ENCODE measurements around the gene TYW3.

Gene TYW3

DNA sequence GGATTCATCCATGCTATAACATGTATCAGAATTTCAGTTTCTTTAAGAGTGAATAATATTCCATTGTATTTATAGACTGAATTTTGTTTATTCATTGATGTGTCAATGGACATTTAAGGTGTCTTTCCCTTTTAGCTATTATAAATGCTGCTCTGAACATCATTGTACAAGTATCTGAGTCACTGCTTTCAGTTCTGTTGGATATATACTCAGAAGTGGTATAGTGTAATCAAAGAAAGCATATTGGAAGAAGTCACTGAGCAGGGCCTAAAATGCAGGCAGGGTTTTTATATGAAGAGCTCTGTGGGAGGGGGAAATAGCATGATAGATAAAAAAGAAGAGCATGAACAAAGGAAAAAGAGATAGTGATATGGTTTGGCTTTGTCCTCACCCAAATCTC lies 22.5 kb downstream of the TYW3 start:
- TF ChIP-seq, protein P1, sequence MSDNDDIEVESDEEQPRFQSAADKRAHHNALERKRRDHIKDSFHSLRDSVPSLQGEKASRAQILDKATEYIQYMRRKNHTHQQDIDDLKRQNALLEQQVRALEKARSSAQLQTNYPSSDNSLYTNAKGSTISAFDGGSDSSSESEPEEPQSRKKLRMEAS (IDR thresholded peaks at IDR 0.05), result no peak
- no peak for TF ChIP-seq FOXM1 (IDR thresholded peaks at IDR 0.05; ENCODE audit: borderline replicate concordance, low read depth)
- TF ChIP-seq TEAD4 (IDR thresholded peaks at IDR 0.05), result no peak
- no peak for TF ChIP-seq EGR1 (IDR thresholded peaks at IDR 0.05)
- no peak for TF ChIP-seq TAF1 (IDR thresholded peaks at IDR 0.05; ENCODE audit: low read depth)
- TF ChIP-seq, protein P2, sequence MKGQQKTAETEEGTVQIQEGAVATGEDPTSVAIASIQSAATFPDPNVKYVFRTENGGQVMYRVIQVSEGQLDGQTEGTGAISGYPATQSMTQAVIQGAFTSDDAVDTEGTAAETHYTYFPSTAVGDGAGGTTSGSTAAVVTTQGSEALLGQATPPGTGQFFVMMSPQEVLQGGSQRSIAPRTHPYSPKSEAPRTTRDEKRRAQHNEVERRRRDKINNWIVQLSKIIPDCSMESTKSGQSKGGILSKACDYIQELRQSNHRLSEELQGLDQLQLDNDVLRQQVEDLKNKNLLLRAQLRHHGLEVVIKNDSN (IDR thresholded peaks at IDR 0.05), result no peak
- TF ChIP-seq, protein P3, sequence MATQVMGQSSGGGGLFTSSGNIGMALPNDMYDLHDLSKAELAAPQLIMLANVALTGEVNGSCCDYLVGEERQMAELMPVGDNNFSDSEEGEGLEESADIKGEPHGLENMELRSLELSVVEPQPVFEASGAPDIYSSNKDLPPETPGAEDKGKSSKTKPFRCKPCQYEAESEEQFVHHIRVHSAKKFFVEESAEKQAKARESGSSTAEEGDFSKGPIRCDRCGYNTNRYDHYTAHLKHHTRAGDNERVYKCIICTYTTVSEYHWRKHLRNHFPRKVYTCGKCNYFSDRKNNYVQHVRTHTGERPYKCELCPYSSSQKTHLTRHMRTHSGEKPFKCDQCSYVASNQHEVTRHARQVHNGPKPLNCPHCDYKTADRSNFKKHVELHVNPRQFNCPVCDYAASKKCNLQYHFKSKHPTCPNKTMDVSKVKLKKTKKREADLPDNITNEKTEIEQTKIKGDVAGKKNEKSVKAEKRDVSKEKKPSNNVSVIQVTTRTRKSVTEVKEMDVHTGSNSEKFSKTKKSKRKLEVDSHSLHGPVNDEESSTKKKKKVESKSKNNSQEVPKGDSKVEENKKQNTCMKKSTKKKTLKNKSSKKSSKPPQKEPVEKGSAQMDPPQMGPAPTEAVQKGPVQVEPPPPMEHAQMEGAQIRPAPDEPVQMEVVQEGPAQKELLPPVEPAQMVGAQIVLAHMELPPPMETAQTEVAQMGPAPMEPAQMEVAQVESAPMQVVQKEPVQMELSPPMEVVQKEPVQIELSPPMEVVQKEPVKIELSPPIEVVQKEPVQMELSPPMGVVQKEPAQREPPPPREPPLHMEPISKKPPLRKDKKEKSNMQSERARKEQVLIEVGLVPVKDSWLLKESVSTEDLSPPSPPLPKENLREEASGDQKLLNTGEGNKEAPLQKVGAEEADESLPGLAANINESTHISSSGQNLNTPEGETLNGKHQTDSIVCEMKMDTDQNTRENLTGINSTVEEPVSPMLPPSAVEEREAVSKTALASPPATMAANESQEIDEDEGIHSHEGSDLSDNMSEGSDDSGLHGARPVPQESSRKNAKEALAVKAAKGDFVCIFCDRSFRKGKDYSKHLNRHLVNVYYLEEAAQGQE (IDR thresholded peaks at IDR 0.05; ENCODE audit: low read depth), result no peak
- no peak for TF ChIP-seq CEBPB (IDR thresholded peaks at IDR 0.05)
- TF ChIP-seq EP300 (IDR thresholded peaks at IDR 0.05; ENCODE audit: borderline replicate concordance), result no peak
- no peak for TF ChIP-seq ZBTB7A (IDR thresholded peaks at IDR 0.05; ENCODE audit: low read depth)
- TF ChIP-seq NFIC (IDR thresholded peaks at IDR 0.05), result no peak
- TF ChIP-seq TCF12 (IDR thresholded peaks at IDR 0.05; ENCODE audit: low read depth), result no peak
- no peak for TF ChIP-seq YY1 (IDR thresholded peaks at IDR 0.05; ENCODE audit: low read depth)

DNA sequence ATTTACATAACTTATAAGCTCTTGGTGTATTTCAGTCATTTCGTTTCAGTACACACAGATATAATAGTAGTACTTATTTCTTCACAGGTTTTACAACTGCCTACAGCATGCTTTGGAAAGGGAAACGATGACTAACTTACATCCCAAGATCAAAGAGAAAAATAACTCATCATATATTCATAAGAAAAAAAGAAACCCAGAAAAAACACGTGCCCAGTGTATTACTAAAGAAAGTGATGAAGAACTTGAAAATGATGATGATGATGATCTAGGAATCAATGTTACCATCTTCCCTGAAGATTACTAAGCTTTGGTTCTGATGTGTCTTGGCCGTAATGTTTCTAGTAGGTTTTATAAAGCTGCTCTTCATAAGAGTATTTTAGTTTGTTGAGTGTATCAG lies 30.9 kb downstream of the TYW3 start:
- TF ChIP-seq EGR1 (IDR thresholded peaks at IDR 0.05) (no peak), TCF12 (IDR thresholded peaks at IDR 0.05; ENCODE audit: low read depth) (no peak), FOXM1 (IDR thresholded peaks at IDR 0.05; ENCODE audit: borderline replicate concordance, low read depth) (no peak), CEBPB (IDR thresholded peaks at IDR 0.05) (no peak), TAF1 (IDR thresholded peaks at IDR 0.05; ENCODE audit: low read depth) (no peak)
- TF ChIP-seq, protein P3 (IDR thresholded peaks at IDR 0.05; ENCODE audit: low read depth), result no peak

DNA sequence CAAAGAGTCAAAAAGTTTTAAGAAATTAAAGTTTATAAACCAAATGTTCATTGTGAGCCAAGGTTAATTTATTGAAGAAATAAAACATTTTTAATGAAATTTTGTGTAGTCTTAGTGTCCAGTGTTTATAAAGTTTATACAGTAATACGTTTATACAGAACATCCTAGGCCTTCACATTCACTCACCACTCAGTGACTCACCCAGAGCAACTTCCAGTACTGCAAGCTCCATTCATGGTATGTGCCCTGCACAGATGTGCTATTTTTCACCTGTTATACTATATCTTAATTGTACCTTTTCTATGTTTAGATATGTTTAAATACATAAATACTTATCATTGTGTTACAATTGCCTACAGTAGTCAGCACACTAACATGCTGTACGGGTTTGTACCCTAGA lies 33.6 kb downstream of the TYW3 start:
- TF ChIP-seq TEAD4 (IDR thresholded peaks at IDR 0.05), result no peak
- TF ChIP-seq FOXM1 (IDR thresholded peaks at IDR 0.05; ENCODE audit: borderline replicate concordance, low read depth), result no peak
- TF ChIP-seq CREB1 (IDR thresholded peaks at IDR 0.05; ENCODE audit: low read depth), result no peak
- TF ChIP-seq TCF12 (IDR thresholded peaks at IDR 0.05; ENCODE audit: low read depth), result no peak
- no peak for TF ChIP-seq CEBPB (IDR thresholded peaks at IDR 0.05)
- no peak for TF ChIP-seq YY1 (IDR thresholded peaks at IDR 0.05; ENCODE audit: low read depth)
- TF ChIP-seq EGR1 (IDR thresholded peaks at IDR 0.05), result no peak
- TF ChIP-seq, protein P2 (IDR thresholded peaks at IDR 0.05), result no peak

DNA sequence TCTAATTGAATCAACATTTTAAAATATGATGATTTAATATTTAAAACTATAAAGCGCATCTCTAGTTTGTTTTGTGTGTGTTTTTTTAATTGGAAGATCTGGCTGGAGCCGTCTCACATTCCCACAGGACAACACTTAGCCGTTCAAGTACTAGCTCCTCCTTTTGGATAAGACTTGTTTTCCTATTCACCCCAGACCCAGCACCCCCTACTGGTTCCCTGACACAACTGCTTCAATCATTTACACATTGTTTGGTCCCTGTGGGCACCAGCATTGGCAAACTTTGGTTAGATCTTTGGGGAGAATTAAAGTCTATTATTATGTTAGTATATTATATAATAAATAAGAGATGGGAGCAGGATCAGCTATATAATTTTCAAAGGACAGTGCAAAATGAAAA lies 34.5 kb downstream of the TYW3 start:
- TF ChIP-seq ZBTB7A (IDR thresholded peaks at IDR 0.05; ENCODE audit: low read depth) (no peak), FOXM1 (IDR thresholded peaks at IDR 0.05; ENCODE audit: borderline replicate concordance, low read depth) (no peak)
- TF ChIP-seq, protein P2 (IDR thresholded peaks at IDR 0.05), result no peak

DNA sequence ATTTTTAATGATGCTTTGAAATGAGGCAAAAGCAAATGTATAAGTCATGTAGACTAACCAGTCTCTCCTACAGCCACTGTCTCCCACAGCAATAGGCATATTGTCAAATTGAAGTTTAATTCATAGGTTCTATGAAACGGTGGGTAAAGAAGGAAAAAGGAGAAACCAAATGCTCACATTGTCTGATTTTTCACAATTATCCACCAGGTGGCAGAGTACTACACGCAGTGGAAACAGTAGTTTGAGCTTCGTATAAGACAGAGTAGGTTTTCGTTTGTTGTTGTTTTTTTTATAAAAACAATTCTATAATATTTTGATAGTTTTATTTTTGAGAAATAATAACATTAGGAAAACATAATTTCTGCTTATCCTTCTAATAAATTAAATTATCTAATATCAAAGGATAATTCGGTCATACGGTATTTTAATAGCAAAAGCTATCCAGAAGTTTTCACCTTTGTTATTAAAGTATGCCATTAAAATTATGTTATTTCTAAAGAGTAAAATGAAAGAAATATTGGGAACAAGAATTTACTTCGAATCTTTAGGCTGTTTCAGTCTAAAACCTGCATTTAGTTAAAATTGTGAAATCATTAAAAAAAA lies 39.1 kb downstream of the TYW3 start:
- TF ChIP-seq ZBTB7A (IDR thresholded peaks at IDR 0.05; ENCODE audit: low read depth) (no peak), RAD21 (IDR thresholded peaks at IDR 0.05; ENCODE audit: low read depth) (peak; percentile 80)

DNA sequence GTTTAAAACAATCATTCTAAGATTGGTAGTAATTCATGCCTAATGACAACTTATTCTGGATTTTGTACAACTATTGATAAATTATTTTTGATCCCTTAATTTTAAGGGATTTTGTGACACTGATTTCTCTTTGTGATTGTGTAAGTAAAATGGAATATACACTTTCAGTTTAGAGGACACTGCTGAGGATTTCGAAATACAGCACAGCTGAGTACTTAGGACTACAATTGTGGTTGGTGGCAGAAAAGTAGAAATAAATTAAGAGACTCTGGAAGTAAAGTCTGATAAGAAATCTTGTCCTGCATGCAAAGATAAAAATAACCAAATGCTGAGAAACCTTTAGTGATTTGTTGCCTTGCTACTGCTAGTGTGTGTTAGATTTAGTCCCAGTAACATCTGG lies 40.0 kb downstream of the TYW3 start:
- no peak for TF ChIP-seq CREB1 (IDR thresholded peaks at IDR 0.05; ENCODE audit: low read depth)
- TF ChIP-seq, protein P3 (IDR thresholded peaks at IDR 0.05; ENCODE audit: low read depth), result no peak
- no peak for TF ChIP-seq TAF1 (IDR thresholded peaks at IDR 0.05; ENCODE audit: low read depth)
- no peak for TF ChIP-seq NFIC (IDR thresholded peaks at IDR 0.05)
- TF ChIP-seq EGR1 (IDR thresholded peaks at IDR 0.05), result no peak
- no peak for TF ChIP-seq RAD21 (IDR thresholded peaks at IDR 0.05; ENCODE audit: low read depth)

Data from Ishikawa (cell line).